Measurements from ENCODE around the gene FBXO27. TPM values are rescaled to one million over a fixed set of nuclear protein-coding genes. Genes with fewer than 3 reads are reported as not detected.
"Not testable (repeated sequence)": the region's sequence is repeated elsewhere in the genome, so short reads cannot be mapped to it uniquely, and the experiment has no call there.

Gene FBXO27
- total RNA-seq, 1 donor from 2014 or later = 0.24 TPM

GRCh38 chr19:39003188-39003587 is 29.2 kb downstream of the FBXO27 start:
- intact Hi-C loops (cut with micrococcal nuclease) = no loop called here
- CTCF ChIA-PET = no interaction called here
- no peaks in the 10 kb centered on the region for H3K36me3 Mint-ChIP-seq (ENCODE audit: low read depth)
- H3K27me3 Mint-ChIP-seq = peaks cover 20% of the 10 kb centered on the region
- no peak overlapping the region for H3K4me3 Mint-ChIP-seq
- POLR2A ChIA-PET = no interaction called here
- TF ChIP-seq CTCF (IDR thresholded peaks at IDR 0.05) = no peak
- no peak for ATAC-seq (ENCODE audit: low read depth)
- H3K9me3 Mint-ChIP-seq = no peaks in the 10 kb centered on the region
- no peak overlapping the region for H3K27ac Mint-ChIP-seq
- H3K4me1 Mint-ChIP-seq = no peaks in the 10 kb centered on the region
- DNase-seq = no peak

GRCh38 chr19:39001041-39001440 is 31.3 kb downstream of the FBXO27 start:
- Mint-ChIP-seq H3K27ac (no peak overlapping the region), H3K36me3 (ENCODE audit: low read depth) (no peaks in the 10 kb centered on the region), H3K9me3 (no peaks in the 10 kb centered on the region), H3K4me3 (no peak overlapping the region), H3K27me3 (peaks cover 22% of the 10 kb centered on the region), H3K4me1 (no peaks in the 10 kb centered on the region)
- POLR2A ChIA-PET = no interaction called here
- no peak for TF ChIP-seq CTCF (IDR thresholded peaks at IDR 0.05)
- CTCF ChIA-PET = interaction anchor here (0.5 kb wide), 1 partner anchor 776 kb away, joined by 3 read pairs; no protein-coding TSS in a partner anchor
- intact Hi-C loops (cut with micrococcal nuclease) = no loop called here
- ATAC-seq (ENCODE audit: low read depth) (no peak), DNase-seq (no peak)

- H3K27me3 Mint-ChIP-seq = peaks cover 20% of the 10 kb centered on the region
- H3K4me1 Mint-ChIP-seq; DNase-seq; POLR2A ChIA-PET; H3K27ac Mint-ChIP-seq; H3K36me3 Mint-ChIP-seq (ENCODE audit: low read depth); H3K4me3 Mint-ChIP-seq; ATAC-seq (ENCODE audit: low read depth); CTCF ChIA-PET; intact Hi-C loops (cut with micrococcal nuclease); H3K9me3 Mint-ChIP-seq: not testable (repeated sequence)
Observed at GRCh38 chr19:38997576-38997975, 34.8 kb downstream of the FBXO27 start.

- DNase-seq (no peak), ATAC-seq (ENCODE audit: low read depth) (no peak)
- H3K27me3 Mint-ChIP-seq = peaks cover 18% of the 10 kb centered on the region
- no peak overlapping the region for H3K4me3 Mint-ChIP-seq
- no peaks in the 10 kb centered on the region for H3K4me1 Mint-ChIP-seq
- no peak overlapping the region for H3K27ac Mint-ChIP-seq
- H3K36me3 Mint-ChIP-seq (ENCODE audit: low read depth) = no peaks in the 10 kb centered on the region
- POLR2A ChIA-PET = no interaction called here
- intact Hi-C loops (cut with micrococcal nuclease) = no loop called here
- no peak for TF ChIP-seq CTCF (IDR thresholded peaks at IDR 0.05)
- H3K9me3 Mint-ChIP-seq = peaks cover 8% of the 10 kb centered on the region
- CTCF ChIA-PET = no interaction called here
Observed at GRCh38 chr19:38993271-38993670, 39.1 kb downstream of the FBXO27 start.

- Mint-ChIP-seq H3K36me3 (ENCODE audit: low read depth) (no peaks in the 10 kb centered on the region), H3K4me1 (no peaks in the 10 kb centered on the region), H3K4me3 (no peak overlapping the region), H3K9me3 (peaks cover 8% of the 10 kb centered on the region), H3K27ac (no peak overlapping the region), H3K27me3 (peaks cover 18% of the 10 kb centered on the region)
- ATAC-seq (ENCODE audit: low read depth) (no peak), DNase-seq (no peak)
- intact Hi-C loops (cut with micrococcal nuclease) = no loop called here
- no peak for TF ChIP-seq CTCF (IDR thresholded peaks at IDR 0.05)
- ChIA-PET POLR2A (interaction anchor here (0.7 kb wide), 1 partner anchor 668 kb away, joined by 5 read pairs; no protein-coding TSS in a partner anchor), CTCF (no interaction called here)
Observed at GRCh38 chr19:38990949-38991697, 41.2 kb downstream of the FBXO27 start.

- H3K4me1 Mint-ChIP-seq; H3K4me3 Mint-ChIP-seq; POLR2A ChIA-PET; H3K27ac Mint-ChIP-seq; intact Hi-C loops (cut with micrococcal nuclease); CTCF ChIA-PET; H3K36me3 Mint-ChIP-seq (ENCODE audit: low read depth); DNase-seq; H3K9me3 Mint-ChIP-seq; ATAC-seq (ENCODE audit: low read depth): not testable (repeated sequence)
- peaks cover 19% of the 10 kb centered on the region for H3K27me3 Mint-ChIP-seq
Observed at GRCh38 chr19:38989614-38990013, 42.7 kb downstream of the FBXO27 start.
